ENCODE data around the gene LITAF. TPM values are rescaled to one million over a fixed set of nuclear protein-coding genes. Genes with fewer than 3 reads are reported as not detected.

Gene LITAF
- total RNA-seq, 4 donors from 2014 or later, result 32.8 to 193 (median 101) TPM

- 88 to 100% methylated on average over 3 to 4 of the region's 4 CpGs for WGBS, 2 donors (ENCODE audit: low coverage in 1 of 2)
- TF ChIP-seq POLR2AphosphoS5 (IDR thresholded peaks at IDR 0.05), result no peak
- TF ChIP-seq POLR2A (IDR thresholded peaks at IDR 0.05), result no peak
- no peak for TF ChIP-seq EP300 (IDR thresholded peaks at IDR 0.05; ENCODE audit: low read depth)
- no peak for TF ChIP-seq CTCF (IDR thresholded peaks at IDR 0.05)
- in situ Hi-C loops (cut with MboI; ENCODE audit: low pct_ligation_motif_present in 1 of 4, low pct_unique_long_range_greater_than_20kb in 1 of 4, low sequenced_read_pairs in 3 of 4), result loop anchor here in 1 of 4 donors (25.0 kb wide), 1 partner anchor 213 kb away; no protein-coding TSS in a partner anchor
- no peak for DNase-seq
- no peak overlapping the region for H3K4me3 ChIP-seq
- intact Hi-C loops (cut with DNase I; ENCODE audit: low total_unique reads), result no loop called here
- H3K27ac ChIP-seq, result peak overlapping the region in 1 of 4 donors; percentile 35
- peaks cover 0 to 20% (median 3%) of the 10 kb centered on the region in 4 donors for H3K4me1 ChIP-seq
- no peaks in the 10 kb centered on the region for H3K27me3 ChIP-seq
- H3K9me3 ChIP-seq, result no peaks in the 10 kb centered on the region
- H3K36me3 ChIP-seq, result no peaks in the 10 kb centered on the region
Measured at GRCh38 chr16:11625769-11626168, 39.0 kb upstream of the LITAF start.

- Histone ChIP-seq H3K36me3 (no peaks in the 10 kb centered on the region), H3K27me3 (no peaks in the 10 kb centered on the region), H3K4me1 (peaks cover 0 to 18% (median 3%) of the 10 kb centered on the region in 4 donors), H3K4me3 (no peak overlapping the region), H3K9me3 (no peaks in the 10 kb centered on the region), H3K27ac (peak overlapping the region in 2 of 4 donors; percentile 3 to 41)
- TF ChIP-seq EP300 (IDR thresholded peaks at IDR 0.05; ENCODE audit: low read depth) (no peak), POLR2AphosphoS5 (IDR thresholded peaks at IDR 0.05) (no peak), CTCF (IDR thresholded peaks at IDR 0.05) (no peak), POLR2A (IDR thresholded peaks at IDR 0.05) (no peak)
- no peak for DNase-seq
- WGBS, 2 donors (ENCODE audit: low coverage in 1 of 2), result 75 to 78% methylated on average over 11 to 15 of the region's 16 CpGs
- intact Hi-C loops (cut with DNase I; ENCODE audit: low total_unique reads) (no loop called here), in situ Hi-C loops (cut with MboI; ENCODE audit: low pct_ligation_motif_present in 1 of 4, low pct_unique_long_range_greater_than_20kb in 1 of 4, low sequenced_read_pairs in 3 of 4) (loop anchor here in 1 of 4 donors (25.0 kb wide), 1 partner anchor 213 kb away; no protein-coding TSS in a partner anchor)
Measured at GRCh38 chr16:11624636-11625607, 38.2 kb upstream of the LITAF start.

- in situ Hi-C loops (cut with MboI; ENCODE audit: low pct_ligation_motif_present in 1 of 4, low pct_unique_long_range_greater_than_20kb in 1 of 4, low sequenced_read_pairs in 3 of 4) (no loop called here), intact Hi-C loops (cut with DNase I; ENCODE audit: low total_unique reads) (no loop called here)
- H3K4me3 ChIP-seq, result no peak overlapping the region
- DNase-seq, result no peak
- H3K9me3 ChIP-seq, result no peaks in the 10 kb centered on the region
- peaks cover 0 to 14% (median 3%) of the 10 kb centered on the region in 4 donors for H3K4me1 ChIP-seq
- H3K27ac ChIP-seq, result peak overlapping the region in 2 of 4 donors; percentile 3 to 41
- H3K27me3 ChIP-seq, result no peaks in the 10 kb centered on the region
- no peaks in the 10 kb centered on the region for H3K36me3 ChIP-seq
- 80 to 100% methylated on average over 1 to 4 of the region's 4 CpGs for WGBS, 2 donors (ENCODE audit: low coverage in 1 of 2)
- no peak for TF ChIP-seq EP300 (IDR thresholded peaks at IDR 0.05; ENCODE audit: low read depth)
- TF ChIP-seq POLR2AphosphoS5 (IDR thresholded peaks at IDR 0.05), result no peak
- TF ChIP-seq CTCF (IDR thresholded peaks at IDR 0.05), result no peak
- no peak for TF ChIP-seq POLR2A (IDR thresholded peaks at IDR 0.05)
Measured at GRCh38 chr16:11624205-11624604, 37.5 kb upstream of the LITAF start.

GRCh38 chr16:11621920-11622651, 35.4 kb upstream of the LITAF start:
- peak overlapping the region in 1 of 4 donors; percentile 27 for H3K4me3 ChIP-seq

More at GRCh38 chr16:11621920-11622651, 35.4 kb upstream of the LITAF start:
- Histone ChIP-seq H3K27me3 (no peaks in the 10 kb centered on the region), H3K36me3 (no peaks in the 10 kb centered on the region), H3K9me3 (no peaks in the 10 kb centered on the region), H3K27ac (peak overlapping the region; percentile 34 to 73 (median 60)), H3K4me1 (peaks cover 0 to 9% (median 3%) of the 10 kb centered on the region in 4 donors)
- no peak for DNase-seq
- WGBS, 2 donors (ENCODE audit: low coverage in 1 of 2), result 44 to 53% methylated on average over 7 to 17 of the region's 19 CpGs
- intact Hi-C loops (cut with DNase I; ENCODE audit: low total_unique reads) (no loop called here), in situ Hi-C loops (cut with MboI; ENCODE audit: low pct_ligation_motif_present in 1 of 4, low pct_unique_long_range_greater_than_20kb in 1 of 4, low sequenced_read_pairs in 3 of 4) (no loop called here)
- TF ChIP-seq EP300 (IDR thresholded peaks at IDR 0.05; ENCODE audit: low read depth) (no peak), CTCF (IDR thresholded peaks at IDR 0.05) (no peak), POLR2A (IDR thresholded peaks at IDR 0.05) (no peak), POLR2AphosphoS5 (IDR thresholded peaks at IDR 0.05) (no peak)
